ENCODE results near the gene ADAM23.

Gene ADAM23

DNA sequence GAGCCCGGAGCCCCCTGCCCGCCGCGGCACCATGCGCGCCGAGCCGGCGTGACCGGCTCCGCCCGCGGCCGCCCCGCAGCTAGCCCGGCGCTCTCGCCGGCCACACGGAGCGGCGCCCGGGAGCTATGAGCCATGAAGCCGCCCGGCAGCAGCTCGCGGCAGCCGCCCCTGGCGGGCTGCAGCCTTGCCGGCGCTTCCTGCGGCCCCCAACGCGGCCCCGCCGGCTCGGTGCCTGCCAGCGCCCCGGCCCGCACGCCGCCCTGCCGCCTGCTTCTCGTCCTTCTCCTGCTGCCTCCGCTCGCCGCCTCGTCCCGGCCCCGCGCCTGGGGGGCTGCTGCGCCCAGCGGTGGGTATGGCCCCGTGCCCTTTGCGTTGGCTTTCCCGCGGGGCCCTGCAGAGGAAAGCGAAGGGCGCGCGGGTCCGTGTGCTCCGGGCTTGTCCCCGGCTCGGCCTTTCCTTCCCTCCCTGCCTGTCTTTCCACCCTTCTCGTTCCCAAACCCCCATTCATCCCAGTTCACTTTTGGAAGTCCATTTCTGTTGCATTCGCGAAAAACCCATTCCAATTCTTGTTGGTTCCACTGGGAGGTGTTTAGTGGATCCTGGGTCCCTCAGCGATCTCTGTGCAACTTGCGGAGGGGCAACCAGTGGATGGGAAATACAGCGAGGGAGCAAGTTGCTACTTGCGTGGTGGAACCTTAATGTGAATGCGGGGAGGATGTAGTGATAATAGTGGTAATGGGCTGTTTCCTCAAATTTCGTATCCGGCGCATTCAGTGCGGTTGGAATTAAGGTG, 599 bp downstream of the ADAM23 start:
- DNase-seq = peak; percentile 4

DNA sequence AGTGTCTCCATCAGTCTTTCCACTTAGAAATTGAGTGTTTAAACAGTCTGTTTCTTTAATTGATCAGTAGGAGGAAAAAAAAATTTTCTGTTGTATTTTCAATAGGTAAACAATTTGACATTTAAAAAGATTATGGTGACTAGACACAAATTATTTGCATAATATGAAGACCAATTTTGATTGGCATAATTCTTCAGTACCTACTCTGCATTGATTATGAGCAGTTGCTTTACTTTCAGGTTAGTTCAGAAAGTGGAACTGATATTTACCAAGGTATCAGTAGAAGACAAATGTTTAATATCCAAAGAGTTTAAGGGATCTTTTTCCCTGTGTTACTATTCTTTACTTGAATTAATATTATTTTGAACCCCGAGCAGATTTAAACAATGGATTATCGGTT, 2.6 kb downstream of the ADAM23 start:
- DNase-seq = no peak

DNA sequence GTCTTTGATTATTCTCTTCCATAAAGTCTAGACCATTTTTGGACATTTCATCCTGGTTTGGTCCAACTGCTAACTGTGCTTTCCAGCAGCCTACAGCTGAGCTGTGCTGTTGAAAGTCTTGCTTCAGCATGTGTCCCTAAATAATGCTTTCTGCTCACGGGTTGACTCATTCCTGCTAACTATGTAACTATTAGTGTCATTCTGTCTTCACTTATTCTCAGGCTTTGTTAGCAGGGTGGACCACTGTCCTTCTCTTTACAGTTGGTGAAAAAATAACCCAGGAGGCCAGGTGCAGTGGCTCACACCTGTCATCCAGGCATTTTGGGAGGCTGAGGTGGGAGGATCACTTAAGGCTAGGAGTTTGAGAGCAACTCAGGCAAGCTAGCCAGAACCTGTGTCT, 8.9 kb downstream of the ADAM23 start:
- no peak for DNase-seq

DNA sequence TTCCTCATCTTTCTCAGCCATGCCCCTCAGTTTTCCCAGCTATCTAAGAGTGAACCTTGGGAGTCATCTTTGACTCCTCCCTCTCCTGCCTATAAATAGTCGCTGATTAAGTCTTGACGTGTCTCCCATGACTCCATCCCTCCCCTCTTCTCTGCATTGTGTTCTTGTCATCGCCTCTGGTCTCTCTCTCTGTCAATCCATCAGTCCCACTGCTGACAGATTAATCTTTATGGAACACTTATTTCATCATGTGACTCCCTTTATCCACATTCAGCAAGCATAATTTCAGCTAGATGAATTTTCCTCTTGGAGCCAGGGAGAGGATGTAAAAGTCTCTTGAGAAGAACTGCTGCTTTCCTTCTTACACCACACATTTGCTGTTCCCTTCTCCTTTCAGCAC, 9.4 kb downstream of the ADAM23 start:
- no peak for DNase-seq

DNA sequence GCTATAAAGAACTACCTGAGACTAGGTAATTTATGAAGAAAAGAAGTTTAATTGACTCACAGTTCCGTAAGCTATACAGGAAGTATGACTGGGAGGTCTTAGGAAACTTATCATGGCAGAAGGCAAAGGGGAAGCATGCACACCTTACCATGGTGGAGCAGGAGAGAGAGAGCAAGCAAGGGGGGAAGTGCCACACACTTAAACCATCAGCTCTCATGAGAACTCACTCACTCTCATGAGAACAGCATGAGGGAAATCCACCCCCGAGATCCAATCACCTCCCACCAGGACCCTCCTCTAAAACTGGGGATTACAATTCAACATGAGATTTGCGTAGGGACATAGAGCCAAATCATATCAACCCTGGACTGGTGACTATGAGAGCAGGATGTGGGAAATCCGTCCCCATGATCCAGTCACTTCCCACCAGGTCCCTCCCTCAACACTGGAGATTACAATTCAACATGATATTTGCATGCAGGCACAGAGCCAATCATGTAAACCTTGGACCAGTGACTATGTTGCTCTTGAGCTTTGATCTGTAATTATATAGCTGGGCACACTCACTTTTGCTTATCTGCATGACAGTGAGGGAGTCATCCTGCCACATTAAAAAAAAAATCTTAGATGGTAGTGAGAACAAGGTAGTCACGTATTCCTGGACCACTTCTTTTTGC, 12.9 kb downstream of the ADAM23 start:
- no peak for DNase-seq

DNA sequence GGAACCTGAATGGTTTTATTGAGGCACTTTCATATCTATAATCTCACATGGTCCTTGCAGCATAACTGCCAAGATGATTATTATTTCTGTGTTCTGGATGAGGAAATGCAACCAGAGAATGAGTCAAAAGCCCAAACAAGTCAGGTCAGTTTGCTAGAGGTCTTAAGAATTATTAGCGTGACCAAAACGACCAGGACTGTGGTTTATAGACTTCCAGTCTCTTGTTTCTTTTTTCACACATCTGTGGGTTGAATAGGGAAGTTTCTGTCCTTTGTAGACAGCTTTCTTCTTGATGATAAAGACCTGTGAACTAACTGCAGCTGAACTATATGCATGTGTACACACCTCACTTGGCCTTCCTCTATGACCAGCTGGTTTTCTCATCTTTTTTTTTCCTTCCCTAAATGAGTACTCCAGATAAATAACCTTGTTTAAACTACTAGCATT, 13.9 kb downstream of the ADAM23 start:
- DNase-seq = no peak

DNA sequence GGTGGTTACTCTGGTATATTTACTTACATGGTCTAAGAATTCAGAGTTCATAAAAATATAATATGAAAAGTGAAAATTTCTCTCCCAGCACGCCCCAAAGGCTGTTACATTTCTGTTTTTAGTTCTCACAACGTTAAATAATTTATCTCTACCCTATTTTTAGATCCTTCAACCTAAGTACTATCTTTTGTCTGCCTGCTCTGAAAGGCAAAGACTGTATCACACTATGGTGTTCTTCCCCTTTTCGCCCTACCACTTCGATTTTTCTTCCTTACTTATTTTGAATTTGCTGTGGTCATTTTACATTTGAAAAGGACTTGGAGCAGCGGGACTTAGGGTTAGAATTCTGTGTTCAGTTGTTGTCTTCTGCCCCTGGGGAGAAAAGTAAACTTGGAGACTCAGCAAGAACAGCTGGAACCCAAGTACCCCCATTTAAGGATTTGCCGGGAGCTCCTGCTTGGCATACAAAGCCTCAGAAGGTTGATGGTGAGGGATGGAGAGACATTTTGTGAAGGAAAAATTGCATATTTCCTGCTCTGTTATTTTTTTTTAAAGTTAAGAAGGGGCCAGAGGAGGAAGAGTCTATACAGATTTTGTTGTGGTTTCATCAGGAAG, 19.0 kb downstream of the ADAM23 start:
- DNase-seq = no peak

DNA sequence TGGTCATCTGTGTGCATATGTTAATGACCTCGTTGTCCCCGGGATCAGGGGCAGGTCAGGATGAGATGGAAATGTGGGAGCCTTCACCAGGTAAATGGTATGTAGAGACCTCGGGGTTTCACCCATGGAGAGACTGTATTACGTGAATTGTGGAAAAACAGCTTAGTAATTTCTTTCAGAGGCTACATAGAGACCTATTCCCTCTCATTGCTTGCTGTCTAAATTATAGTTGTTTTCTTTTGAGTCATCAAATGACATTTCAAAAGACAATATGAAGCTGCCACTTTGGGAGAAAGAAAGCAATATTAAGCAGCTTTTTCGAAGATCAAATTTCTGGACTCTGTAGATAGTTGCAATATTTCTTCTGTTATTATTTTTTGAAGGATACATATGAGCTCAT, 20.4 kb downstream of the ADAM23 start:
- DNase-seq = no peak

DNA sequence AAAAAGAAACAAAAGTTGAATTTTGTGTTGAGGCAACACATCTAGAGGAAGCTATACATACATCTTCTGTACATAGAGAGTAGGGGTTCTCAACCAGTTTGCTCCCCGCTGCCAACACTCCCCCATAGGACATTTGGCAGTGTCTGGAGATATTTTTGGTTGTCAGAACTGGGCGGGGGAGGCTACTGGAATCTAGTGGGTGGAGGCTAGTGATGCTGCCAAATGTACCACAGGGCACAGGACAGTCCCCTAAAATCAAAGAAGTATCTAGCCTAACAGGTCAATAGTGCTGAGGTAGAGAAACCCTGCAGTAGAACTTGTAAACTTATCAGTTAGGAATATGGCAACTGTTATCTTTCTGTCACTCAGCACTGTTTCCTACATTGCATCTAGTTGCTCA, 21.3 kb downstream of the ADAM23 start:
- no peak for DNase-seq

DNA sequence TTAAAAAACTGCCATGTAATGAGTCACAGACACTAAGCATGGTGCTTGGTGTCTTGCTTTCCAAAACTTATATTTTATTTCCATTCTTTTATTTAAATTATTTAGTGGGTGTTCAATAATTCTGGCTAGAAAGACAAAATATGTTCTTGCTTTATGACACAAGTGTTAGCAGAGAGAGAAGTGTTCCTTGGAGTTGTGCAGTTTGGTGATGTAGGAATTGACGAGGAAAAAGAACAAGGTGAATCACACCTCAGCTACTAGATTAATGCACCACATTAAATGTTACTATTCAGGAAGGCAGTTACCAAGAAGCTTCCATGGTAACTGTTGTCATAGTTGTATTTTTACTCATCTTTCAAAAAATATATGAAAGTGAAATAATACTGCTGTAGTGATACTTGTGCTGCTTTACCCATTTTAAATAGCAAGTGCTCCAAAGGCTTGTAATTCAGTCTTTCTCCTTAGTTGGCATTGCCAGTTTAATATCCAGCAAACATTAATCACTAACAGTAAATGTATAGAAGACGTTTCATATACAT, 28.3 kb downstream of the ADAM23 start:
- DNase-seq = no peak

DNA sequence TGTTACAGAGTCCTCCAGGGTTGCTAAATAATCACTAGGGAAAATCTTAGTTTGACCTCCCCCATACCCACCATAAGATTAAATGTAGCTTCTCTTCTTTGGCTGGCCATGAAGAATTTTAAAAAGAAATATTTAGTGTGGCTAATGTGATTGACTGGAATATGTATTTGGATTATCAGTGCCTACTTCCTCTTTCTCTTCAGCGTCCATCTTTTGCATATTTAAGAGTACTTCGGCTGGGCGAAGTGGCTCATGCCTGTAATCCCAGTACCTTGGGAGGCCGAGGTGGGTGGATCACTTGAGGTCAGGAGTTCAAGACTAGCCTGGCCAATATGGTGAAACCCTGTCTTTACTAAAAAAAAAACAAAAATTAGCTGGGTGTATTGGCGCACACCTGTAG, 28.8 kb downstream of the ADAM23 start:
- no peak for DNase-seq

DNA sequence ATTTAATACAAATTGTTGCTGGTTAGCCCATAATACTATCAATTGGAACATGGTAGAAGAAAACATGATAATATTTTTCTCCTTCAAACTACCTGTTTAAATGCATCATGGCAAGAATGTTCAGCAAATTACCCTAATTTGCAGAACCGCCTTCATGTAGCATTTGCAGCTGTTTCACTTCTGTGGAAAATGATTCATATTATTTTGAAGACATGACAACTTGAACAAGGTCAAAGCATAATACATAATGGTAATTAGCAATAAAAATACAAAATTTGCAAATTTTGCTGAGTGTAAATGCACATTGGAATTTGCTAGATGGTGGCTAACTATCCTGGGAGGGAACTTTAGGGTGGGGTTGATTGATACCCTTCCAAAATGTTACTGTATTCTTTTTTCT, 30.8 kb downstream of the ADAM23 start:
- DNase-seq = no peak

DNA sequence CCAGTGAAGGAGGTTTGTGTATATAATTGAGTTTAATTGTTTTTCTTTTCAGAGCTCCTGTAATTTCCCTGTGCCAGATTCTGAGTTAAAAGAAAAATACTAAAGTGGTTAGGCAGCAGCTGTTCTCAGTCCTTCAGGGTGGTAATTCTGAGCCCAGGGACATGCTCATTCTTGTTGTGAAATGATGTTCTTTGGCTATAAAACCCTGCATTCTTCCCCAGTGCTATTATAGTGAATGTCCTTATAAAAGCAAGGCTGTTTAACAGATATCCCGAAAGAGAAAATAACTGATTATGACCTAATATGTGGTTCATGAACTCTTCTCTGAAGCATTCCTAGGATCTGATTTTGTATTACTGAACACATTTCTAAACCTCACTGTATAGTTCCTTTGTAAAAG, 34.0 kb downstream of the ADAM23 start:
- DNase-seq = no peak

DNA sequence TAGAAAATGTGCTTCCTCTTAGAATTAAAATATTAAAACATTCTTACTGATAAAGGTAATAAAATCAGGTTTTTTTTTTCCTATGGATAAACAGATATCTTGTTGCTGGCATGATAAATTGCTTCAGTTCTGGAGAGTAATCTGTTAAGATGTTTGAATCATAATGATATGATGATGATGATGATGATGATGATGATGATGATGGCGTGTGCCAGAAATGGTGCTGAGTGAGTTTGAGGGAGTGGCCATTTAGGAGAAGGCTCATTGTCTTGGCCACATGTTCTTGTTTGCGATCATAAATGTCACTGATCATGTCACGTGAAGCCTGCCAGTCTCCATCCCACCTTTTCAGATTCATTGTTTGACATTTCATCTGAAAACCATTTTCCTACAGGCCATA, 35.0 kb downstream of the ADAM23 start:
- no peak for DNase-seq

DNA sequence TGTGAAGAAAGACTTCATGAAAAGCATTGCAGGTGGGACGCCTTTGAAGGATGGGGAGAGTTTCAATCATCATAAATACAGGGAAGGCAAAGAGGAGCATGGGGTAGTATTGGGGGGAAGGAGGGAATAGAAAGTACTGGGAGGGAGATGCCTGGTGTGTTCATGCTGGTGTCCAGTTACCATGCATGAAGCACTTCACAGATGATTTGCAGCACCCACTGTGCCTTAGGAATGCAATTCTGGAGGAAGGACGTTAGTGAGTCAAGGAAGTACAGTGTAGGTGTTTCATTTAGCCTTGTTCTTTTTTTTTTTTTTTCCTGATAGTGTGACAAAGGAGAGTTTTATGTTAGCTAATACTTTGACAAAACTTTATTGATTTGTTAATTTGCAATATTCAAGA, 36.8 kb downstream of the ADAM23 start:
- no peak for DNase-seq

DNA sequence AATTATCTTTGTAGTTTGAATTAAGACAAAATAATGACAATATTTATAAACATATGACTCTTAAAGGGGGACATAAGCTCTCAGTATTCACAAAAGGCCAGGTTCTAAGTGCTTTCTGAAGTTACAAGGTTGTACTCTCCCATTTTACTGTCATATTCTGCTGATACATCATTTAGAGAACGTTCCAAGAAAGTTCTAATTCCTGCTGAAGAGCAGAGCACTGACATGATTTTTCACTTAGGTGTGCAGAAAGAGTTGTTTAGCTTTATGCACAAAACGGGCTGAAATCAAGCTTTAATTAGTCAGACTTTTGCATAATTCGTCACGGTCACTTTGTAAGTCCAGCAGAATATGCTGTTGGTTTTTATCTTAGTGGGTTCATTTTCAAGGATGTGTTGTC, 37.3 kb downstream of the ADAM23 start:
- no peak for DNase-seq

DNA sequence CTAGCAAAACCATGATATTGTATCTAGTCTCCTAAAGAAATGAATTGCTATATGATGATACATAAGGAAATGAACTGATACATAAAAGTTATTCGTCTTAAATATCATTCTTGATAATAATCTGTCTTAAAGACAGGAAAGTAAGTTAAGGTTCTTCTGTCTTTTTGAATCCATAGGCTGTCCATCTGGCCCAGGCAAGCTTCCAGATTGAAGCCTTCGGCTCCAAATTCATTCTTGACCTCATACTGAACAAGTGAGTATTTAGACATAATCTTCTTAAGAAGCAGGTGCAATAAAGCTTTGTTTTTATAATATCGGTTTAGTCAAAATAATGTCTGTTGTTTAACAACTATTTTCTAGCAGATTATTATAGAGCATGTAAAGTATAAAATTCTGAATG, 37.7 kb downstream of the ADAM23 start:
- no peak for DNase-seq

DNA sequence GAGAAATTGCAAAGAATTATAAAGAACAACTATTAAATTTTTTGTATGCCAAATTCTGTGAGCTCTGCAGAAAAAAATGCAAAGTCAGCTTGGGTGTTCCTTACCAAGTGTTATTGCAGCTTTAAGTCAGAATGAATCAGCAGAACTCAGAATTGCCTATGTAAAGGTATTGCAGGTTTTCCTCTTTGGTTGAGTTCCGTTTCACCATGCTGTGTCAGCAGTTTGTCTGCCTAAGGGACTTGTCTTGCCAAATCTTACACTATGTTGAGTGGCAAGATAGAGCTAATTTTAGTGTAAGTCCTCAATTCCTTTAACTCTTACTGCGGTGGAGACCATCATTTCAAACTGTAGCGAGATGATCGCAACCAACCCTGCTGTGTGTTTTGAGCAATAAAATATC, 38.8 kb downstream of the ADAM23 start:
- DNase-seq = no peak

DNA sequence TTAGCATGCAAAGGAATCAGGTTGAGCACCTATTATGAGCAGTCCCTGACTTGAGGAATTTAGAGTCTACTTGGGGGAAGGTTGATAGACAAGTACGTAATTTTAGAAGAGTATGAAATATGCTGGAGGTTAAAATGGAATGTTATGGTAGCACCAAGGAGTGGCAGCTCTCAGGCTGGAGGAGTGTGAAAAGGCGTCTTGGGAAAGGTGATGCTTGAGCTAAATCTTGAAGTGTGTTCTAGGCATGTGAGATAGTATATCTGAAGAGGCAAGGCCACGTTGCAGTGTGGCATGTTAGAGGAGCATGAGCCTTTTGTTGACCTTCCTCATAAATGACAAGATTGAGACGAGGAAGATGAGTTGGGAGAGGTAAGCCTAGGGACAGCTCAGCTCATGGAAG, 39.3 kb downstream of the ADAM23 start:
- DNase-seq = no peak

DNA sequence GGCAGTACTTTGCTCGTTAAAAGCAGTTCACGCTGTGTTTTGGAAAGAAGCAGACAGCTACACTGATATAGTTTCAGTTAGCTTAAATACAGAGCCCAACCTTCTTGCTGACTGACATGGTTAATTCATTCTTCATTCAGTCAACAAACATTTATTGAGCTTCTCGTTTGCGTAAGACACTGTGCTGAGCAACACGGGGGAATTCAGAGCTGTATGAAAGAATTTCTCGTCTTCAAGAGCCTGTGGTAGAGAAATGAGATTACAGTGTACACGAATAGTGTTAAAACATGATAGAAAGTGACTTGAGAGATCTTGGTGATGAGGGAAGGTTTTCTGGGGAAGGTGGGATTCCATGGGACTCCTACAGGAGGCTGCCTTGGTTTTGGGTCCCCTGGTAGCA, 44.7 kb downstream of the ADAM23 start:
- DNase-seq = no peak

DNA sequence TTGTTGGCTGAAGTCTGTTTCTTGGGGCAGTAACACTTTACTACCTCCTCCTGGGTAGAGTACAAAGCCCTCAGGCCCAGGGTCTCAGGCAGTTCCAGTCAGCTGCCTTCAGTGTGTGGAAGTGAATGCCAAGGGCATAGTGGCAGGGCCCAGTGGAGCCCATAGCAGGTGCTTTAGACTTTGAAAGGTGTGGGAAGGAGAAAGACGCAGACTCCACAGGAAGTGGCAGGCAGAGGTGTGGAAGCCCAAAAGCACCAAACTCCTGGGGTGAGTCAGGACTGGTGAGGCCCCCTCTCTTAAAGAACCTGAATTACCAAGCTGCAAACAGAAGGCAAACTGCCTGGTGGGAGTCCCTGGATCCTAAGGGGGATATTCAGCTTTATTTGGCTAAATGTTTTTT, 45.3 kb downstream of the ADAM23 start:
- DNase-seq = no peak

DNA sequence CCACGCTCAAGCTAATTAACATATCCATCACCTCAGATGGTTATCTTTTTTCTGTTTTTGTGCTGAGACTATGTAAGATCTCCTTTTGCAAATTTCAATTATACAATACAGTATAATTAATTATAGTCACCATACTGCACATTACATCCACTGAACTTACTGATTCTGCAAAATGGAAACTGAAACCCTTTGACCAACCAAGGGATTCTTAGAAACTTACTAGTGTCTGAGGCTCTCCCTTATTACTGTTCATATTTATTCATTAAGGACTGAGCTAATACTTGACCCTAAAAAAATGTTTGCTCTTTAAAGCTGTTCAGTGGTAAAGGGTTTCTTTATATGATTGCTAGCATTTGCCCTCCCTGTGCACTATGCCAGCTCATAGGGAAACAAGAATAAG, 50.7 kb downstream of the ADAM23 start:
- DNase-seq = no peak

DNA sequence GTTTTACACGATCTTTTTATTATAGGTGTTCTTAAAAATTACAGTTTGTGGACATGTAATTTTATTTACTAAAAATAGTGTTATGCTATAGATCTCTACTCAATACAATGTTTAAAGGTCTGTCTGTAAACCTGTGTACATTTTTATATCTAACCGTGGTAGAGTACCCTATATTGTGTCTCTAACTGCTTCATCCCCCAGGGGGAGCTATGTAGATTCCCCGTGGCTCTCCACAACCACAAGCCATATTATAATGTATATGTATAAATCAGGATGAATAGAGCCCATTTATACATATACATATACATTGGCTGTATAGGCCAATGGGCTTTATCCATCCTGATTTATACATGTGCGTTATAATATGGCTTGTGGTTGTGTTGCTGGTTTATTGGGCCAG, 59.4 kb downstream of the ADAM23 start:
- DNase-seq = no peak

DNA sequence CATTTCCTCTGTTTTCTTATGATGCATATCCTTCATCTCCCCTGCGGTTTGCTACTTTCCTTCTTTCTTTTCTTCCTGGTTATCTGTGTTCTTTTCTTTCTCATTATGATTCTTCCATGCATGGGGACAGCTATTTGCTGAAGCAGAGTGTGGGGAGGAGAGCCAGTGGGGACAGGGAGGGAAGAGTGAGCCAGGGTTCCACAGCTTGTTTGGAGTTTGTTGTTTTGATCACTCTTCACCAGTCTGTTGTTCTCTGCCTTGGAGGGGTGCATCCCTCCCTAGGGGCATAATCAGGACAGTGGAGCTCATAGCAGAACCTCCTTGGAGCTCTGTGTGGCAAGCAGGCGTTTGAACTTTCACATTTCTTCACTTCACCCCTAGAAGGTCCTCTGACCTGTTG, 68.0 kb downstream of the ADAM23 start:
- no peak for DNase-seq
